Stimulated activated CD4-positive, alpha-beta T cell treated with anti-CD3 and anti-CD28 coated beads, Interleukin-15, amount 100 ng/mL, for 1 hour (primary cell): Measurements from ENCODE around the gene AOPEP.

Experiments
- DNase-seq, 2 donors: peaks; one replicate each; pipeline ENCODE4 v3.0.0-alpha.2; 2020; ENCODE audit warnings: low read depth in 1 of 2, low spot score in 1 of 2

AOPEP gene

DNA sequence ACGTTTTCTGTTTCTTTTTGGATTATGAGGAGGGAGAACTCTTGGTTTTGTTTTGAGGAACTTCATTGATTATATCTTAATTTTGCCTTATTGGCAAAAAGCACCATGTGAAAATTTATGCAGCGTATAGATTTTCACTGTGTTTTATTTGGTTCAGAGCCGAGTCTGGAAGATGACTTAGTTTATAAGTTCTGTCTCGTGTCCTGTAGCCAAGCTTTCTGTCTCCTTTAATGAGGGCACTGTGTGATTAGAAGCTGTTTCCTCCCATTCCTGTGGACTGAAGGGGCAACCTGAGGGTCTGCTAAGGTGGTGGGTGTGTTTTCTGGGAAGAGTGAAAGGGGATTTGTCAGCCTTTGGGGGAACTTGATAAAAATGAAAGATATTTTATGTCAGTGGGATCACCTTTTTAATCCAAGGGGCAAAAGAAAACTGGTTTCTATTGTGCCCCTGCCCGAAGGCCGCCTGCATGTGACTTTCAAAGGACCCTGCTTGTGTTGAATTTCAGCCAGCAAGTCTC is 328.9 kb downstream of the AOPEP start:
- no peak for DNase-seq

DNA sequence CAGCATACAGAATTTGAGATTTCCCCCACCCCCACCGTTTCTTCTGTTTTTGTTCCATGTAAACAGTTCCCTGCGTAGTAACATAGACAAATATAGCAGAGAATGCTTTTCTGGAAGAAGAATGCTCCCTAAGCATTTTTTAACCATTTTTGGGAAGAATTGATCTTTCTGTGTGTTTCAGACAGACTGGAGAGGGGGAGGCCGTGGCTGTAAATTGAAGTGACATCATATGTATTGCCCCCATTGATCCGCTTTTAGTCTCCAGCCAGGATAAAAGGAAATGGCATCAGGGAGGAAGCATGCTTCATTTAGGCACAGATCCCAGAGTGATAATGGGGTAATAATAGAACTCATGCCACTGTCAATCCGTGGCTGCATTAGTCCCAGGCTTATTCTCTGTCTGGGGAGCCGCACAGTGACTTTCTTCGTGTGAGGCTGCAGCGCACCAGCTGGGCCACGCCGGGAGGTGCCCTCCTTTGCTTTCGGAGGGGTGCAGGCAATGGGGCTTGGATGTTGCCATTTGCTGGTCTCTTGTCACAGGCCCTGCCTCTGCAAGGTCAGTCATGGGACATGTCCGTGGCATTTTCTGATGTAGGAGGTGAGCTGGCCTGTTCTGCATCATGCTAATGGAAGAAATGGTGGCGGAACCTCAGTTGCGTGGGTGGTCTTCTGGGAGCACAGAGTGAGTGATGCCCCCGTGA is 329.5 kb downstream of the AOPEP start:
- DNase-seq, result no peak

DNA sequence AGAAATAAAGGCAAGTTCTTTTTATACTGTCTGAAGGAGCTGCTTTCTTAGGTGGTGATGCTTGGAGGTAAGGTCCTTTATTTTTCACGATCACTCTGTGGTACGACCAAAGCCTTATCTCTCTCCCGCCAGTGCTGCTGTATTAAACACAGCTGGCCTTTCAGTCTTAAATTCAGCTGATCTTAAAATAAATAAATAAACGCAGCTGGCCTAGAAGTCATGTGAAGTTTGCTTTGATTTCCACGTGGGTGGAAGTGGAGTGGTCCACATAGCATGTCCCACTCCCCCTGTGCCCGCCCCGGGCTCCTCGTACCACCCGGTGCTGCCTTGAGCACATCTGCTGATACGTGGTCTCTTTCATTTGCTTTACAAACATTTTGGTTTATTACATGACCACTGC is 330.6 kb downstream of the AOPEP start:
- DNase-seq, result no peak

DNA sequence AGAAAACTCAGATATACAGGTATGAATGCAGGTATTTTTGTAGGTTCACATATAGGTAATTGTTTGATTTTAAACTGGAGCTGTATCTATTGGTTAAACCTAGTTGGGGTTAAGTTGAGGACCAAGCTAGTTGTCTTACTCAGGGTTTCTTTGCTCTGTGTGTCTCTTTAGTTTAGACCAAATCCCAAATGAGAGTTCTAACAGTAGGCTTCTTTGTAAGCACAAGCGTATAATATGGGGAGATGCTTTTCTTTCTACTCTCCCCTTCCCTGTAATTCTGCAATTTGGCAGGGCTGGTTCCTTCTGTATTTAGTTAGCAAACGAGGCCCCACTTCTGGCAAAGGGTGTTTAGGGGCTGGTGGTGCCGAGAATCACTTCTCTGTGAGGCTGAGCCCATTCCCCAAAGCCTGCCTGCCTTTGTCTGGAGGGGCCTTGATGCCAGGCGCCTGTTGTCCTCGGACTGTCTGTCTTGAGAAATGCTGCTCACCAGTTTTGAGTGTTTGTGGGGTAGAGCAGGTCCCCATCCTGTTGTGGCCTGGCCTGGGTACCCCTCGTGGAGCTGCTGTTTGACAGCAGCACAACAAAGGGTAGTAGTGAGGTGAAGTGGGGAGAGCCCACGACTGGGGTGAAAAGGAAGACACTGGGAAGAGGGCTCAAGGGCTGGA is 331.8 kb downstream of the AOPEP start:
- DNase-seq, result no peak

DNA sequence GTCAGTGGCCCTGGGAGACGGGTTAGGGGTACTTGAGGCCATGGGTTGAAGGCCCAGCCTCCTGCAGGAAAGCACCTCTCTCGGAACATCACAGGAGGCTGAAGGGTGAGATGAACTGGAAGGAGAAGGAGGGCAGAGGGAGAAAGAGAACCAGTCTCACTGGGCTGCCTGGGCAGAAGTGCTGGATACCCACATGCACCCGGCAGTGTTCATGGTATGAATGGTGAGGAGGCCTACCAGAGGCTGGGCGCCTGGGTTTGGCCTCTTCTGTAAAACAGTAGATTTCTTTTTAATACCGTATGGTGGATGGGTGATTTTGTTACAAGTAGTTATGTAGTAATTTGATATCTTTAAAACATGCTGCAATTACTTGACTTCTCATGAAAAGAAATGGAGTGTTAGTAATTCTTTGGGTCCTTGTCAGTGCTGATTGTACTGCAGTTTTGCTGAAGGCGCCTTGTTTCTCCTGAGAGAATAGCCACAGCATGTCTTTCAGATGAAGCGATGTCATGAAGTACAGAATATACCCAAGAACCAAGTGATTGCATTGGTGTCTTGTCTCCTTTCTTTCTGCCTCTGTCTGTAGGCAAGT is 332.4 kb downstream of the AOPEP start:
- no peak for DNase-seq

DNA sequence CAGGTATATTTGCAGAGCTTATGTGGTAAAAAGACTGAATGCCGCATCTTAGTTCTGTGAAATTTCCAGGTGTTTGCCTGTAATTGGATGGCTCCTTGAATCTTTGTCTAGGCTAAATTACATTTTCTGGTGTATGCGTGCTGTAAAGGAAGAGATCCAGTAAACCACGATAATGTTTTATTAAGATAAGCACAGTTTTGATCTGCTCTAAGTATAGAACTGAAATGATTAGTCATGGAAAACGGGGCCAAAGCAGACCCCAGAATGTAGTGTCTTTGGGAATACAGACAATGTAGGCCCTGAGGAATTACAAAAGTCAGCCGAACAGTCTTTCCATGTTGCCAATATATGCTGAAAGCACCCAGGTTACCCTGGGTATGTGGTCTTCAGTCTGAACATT is 333.7 kb downstream of the AOPEP start:
- no peak for DNase-seq

DNA sequence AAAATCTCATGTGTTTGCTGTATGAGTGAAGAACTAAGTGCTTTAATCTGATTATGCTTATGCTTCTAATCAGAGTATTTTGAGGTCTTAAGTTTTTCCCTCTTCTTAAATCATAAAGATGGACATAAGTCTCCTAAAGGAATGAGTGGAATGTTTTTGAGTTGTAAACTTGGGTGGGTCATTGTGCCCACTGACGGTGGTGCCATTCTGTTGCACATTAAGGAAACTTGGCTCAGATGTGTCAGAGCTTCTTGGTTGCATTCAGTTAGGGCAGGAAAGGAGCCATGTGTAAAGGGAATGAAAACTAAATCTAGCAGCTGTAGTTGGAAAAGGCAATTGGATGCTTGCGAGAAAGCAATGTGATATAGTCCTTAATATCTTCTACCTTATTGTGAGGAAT is 334.4 kb downstream of the AOPEP start:
- no peak for DNase-seq

DNA sequence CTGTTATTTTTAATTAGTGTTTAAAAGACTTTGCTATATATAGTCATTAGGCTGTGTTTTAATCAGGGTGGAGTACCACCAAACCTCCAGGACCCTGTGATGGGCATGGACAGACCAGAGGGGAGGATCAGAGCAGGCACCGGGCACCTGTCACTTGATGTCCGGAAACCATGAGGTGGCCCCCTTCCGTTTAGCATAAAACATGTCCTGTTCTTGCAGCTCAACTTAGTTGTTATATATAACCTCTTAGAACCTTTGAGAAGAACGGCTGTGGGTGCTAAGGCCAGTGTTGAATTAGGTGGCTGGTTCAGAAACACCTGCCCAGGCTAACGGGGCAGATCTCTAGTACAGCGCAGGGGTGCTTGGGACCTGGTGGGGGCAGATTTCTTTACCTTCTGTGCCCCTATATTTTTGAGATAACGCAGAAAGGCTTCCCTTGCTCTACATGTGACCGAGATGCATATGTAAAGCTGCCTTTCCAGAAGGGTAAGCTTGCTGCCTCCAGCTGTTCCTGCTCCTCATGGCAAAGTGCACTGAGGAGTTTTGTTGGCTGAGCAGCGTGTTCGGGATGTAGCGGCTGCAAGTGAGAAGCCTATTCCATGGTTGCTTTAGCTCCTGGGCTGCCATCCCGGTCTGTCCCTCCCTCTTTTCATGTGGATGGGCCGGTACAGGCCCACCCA is 335.6 kb downstream of the AOPEP start:
- DNase-seq, result no peak

DNA sequence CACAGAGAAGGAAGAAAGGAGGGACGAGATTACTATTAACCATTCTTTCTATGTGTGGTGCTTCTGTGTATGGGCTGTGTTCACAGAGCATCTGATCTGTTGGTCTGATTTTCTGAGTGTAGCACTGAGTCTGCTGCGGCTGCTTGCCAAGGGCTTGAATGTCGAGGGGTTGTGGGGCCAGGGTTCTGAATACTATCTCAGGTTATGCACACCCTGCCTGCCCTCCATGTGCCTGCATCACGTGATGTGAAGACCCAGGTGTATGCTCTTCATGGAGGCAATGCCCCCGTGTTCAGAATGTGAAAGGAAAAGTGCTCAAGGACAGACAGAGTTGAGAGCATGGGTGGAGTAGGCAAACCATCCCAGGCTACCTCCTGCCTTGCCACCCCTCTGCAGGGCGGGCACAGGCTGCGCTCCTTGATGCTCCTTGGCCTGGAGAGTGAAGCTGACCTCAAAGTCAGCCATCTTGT is 336.1 kb downstream of the AOPEP start:
- DNase-seq, result no peak

DNA sequence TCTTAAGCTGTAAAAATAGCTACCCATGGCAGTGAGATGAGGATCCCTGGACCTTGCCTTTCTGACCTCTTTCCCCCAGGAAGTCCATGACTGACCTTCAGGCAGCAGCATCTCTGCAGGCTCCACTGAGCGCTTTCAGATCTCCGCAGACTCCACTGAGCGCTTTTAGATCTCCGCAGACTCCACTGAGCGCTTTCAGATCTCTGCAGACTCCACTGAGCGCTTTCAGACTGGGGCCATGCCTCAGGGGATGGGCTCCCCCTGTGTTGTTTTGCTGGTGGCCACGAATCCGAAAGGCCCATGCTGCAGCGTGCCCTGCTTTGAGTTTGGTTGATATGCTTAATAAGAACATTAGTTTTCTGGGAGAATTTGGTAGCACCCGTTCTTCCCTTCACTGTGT is 336.8 kb downstream of the AOPEP start:
- no peak for DNase-seq

DNA sequence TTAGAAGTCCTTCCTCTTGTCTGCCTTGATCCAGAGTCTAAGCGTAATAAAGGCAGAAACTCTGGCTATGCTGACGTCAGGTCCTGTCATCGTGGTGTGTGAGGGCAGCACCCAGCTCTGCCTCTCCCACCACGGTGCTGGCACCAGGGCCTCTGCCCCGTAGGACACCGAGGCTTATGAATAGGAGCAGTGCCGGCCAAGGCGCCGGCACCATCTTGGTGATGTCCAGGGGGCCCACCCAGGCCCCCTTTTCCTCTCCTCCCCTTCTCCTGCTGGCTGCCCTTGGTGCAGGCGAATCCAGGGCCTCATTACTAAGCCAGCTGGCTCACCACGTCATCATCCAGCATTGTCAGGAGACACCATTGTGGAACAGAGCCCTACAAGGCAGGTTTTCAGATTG is 338.7 kb downstream of the AOPEP start:
- no peak for DNase-seq

DNA sequence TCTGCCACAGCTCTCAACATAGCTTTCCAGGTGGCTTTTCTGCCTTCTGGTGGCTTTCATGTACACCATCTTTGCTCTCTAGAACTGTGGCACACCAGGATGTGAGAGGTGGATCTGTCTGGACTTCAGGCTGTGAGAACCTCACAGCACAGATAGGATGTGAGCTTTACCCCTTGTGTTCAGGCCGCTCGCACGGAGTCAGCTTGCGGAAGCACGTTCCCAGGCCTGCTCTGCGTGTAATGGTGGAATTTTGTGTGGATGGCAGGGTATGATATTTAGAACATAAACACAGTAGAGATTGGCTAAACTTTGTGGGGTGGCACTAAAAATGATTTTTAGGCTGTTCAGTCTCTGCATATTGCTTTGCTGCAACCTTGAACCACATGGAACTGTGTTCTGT is 340.6 kb downstream of the AOPEP start:
- no peak for DNase-seq

DNA sequence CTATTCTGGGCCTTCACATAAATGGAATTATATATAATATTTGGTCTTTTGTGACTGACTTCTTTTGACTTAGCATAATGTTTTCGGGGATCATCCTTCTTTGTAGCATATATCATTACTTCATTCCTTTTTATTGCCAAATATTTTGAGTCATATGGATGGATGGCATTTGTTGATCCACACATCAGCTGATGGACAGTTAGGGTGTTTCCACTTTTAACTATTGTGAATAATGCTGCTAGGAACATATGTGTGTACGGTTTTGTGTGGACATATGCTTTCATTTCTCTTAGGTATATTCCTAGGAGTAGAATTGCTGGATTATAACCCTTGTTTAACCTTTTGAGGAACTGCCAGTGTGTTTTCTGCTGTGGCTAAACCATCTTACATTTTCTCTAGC is 341.4 kb downstream of the AOPEP start:
- no peak for DNase-seq

DNA sequence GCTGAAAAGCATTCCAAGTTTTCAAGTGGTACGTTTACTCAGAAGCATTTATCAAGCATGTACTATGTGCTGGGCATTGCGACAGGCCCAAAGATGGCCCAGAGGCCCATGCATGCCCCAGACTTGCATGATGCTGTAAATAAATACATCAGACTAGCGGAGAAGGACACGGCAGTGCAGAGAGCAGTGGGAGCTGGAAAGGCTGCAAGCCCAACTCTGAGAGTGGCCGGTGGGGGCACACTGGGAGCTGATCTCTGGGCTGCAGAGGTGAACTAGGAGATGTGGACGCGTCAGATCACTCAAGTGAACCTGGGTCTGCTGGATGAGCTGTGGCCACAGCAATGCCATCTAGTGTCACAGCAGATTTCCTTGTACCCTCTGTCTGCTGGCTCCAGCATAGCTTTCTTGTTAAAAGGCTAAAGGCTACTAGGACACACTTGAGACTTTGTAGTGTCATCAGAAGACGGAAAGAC is 344.1 kb downstream of the AOPEP start:
- DNase-seq, result no peak

DNA sequence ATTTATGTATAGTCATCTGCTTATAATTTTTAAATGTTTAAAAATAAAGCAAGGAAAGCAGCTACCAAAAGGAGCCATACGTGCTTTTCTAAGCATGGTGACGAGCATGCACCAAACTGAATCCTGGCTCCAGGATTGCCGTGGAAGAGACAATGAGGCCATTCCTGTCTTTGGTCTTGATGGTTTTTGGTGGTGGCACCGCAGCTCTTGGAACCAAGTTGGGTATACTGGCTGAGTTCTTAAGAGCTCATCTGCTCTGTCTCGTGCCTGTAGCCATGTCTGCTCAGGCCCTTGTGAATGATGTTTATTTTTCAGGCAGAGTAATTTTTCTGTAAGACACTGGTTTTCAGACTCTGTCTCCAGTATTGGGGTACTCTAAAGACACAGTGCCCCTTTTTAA is 345.0 kb downstream of the AOPEP start:
- no peak for DNase-seq

DNA sequence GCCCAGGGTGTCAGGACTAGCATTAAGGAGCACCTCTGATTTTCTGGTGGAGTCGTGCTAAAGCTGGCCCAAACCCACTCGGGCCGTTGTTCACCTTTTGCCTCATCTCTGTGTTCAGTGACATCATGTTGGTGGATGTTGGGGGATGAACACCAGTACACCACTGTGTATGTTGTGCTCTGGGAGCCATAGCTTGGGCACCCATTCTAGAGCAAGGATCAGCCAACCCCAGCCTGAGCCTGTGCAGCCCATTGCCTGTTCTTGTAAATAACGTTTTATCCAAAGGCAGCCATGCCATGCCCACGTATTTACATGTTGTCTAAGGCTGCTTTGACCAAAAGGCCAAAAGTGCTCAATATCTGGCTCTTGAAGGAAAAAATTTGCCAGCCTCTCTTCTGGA is 345.4 kb downstream of the AOPEP start:
- DNase-seq, result no peak

DNA sequence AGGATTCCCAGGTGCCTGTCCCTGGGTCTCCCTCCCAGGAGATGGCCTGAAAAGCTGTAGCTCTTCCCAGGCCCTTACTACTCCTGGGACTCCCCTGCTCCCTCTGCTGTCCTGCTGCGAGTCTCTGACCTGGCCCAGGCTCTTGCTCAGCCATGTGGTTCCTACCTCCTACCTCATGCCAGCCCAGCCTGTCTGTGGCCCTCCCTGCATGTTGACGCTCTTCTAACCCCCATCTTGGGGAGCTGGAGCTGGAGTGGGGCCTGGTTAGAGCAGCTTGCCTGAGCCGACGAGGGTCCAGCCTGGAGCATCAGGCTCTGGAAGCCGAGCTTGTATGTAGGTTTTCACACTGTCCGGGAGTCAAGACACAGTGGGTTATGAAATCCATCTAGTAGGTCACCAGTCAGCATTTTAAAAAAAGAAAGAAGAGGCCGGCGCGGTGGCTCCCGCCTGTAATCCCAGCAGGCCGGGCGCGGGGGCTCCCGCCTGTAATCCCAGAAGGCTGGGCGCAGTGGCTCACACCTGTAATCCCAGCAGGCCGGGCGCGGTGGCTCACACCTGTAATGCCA is 346.6 kb downstream of the AOPEP start:
- no peak for DNase-seq

DNA sequence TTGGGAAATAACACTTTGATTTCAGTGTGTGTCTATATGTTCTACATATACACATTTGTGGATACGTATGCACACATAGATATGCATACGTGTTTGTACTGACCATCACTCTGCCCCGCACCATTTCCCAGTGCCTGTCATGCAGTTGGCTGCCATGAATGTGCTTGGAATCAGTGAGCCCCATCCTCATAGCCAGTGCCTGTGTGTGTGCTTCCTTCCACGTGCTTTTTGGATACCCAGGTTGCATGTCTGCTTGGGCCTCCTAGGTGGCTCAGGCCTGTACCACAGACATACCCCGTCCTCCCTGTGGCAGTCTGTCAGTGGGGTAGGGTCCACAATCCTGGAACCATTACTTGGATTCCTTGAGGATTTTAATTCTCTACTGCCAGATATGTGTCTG is 347.4 kb downstream of the AOPEP start:
- DNase-seq, result no peak

DNA sequence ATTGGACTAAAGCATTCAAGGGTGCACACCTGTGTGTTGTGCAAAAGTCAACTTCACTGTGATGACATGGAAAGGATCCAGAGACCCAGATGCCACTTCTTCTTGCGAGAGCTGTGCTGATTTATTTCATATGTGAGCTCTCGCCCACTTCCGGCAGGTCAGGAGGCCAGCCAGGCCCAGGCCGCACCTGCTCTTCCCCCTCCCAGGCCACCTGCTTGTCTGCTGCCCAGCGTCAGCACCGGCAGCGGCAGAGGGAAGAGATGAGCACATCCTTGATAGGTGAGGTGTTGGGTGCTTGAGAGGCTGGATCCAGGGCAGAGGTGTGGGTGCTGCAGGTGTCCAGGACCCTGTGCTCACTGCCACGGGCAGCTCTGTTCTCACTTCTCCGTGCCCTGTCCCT is 348.1 kb downstream of the AOPEP start:
- DNase-seq, result no peak

DNA sequence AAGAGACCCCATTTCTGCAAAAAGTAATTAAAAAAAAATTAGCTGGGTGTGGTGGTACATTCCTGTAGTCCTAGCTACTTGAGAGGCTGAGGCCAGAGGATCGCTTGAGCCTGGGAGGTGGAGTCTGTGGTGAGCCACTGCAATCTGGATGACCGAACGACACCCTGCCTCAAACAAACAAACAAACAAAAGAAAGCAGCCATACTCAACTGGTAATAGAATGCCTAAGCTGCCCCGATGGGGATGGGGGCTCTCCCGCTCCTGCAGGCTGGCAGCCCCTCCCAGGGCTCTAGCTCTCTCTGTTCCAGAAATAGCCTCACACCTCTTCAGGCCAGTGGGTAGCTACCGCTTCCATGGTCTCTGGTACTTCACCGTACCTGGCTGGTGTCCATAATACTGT is 349.2 kb downstream of the AOPEP start:
- DNase-seq, result no peak

DNA sequence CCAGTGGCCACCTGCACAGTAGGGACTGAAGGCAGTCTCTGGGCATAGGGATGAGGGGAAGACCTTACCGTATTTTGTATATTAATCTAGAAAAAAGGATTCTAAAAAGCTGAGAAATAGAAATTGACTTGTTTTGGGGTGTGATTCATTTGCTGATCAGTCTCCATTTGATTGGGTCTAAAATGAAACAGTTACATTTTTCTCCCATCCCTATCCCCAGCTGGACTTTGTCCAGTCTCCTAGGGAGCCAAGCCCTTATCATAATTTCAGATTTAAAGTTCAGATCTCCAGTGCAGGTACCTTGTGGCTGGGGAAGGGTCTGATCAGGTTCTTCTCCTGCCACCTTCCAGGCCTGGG is 350.2 kb downstream of the AOPEP start:
- no peak for DNase-seq
